OCI-M2 (cell line): Measurements from ENCODE around the gene MYH15.

ENCODE experiments used
- DNase-seq: peaks from one replicate; lab custom pipeline; 2025; ENCODE audit not compliant: unreplicated experiment; lab: John Stamatoyannopoulos, UW

The MYH15 gene

GRCh38 chr3:108342837-108343486 is 167.4 kb downstream of the MYH15 start:
- no peak for DNase-seq

- no peak for DNase-seq
Measured at GRCh38 chr3:108341911-108342310, 168.5 kb downstream of the MYH15 start.

GRCh38 chr3:108338901-108339545 is 171.4 kb downstream of the MYH15 start:
- no peak for DNase-seq

GRCh38 chr3:108334701-108335100 is 175.7 kb downstream of the MYH15 start:
- no peak for DNase-seq

GRCh38 chr3:108333961-108334360 is 176.4 kb downstream of the MYH15 start:
- no peak for DNase-seq

GRCh38 chr3:108331792-108332191 is 178.6 kb downstream of the MYH15 start:
- no peak for DNase-seq
